ENCODE results near the gene AMFR. TPM values are rescaled to one million over a fixed set of nuclear protein-coding genes. Genes with fewer than 3 reads are reported as not detected.

Gene AMFR
- total RNA-seq, 4 donors from 2014 or later = 126 to 215 (median 162) TPM

DNA sequence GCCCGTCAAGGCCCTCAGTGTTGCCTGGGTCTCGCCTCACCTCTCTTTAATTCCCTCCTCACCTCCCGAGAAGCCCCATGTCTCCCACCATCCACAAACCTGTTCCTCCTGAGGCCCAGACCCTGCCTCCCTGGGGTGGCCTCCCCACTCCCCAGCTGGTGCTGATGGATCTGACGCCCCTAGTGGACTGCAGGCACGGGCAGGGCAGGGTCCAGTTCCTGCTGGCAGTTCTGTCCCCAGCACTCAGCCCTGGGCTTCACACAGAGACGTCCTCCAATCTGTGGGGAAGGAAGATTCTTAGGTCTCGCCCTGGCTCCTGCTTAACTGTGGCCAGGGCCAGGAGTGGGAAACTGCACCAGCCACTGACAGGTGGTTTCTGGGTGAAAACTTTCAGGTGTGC is 108.8 kb downstream of the AMFR start:
- TF ChIP-seq CTCF (IDR thresholded peaks at IDR 0.05) = no peak
- DNase-seq (ENCODE audit: low spot score) (no peak), ATAC-seq (ENCODE audit: low FRiP score) (no peak)

- DNase-seq (ENCODE audit: low spot score) (no peak), ATAC-seq (ENCODE audit: low FRiP score) (no peak)
- TF ChIP-seq CTCF (IDR thresholded peaks at IDR 0.05) = no peak
Measured at GRCh38 chr16:56315955-56316354, 109.4 kb downstream of the AMFR start.

GRCh38 chr16:56314244-56314850 is 111.0 kb downstream of the AMFR start:
- TF ChIP-seq CTCF (IDR thresholded peaks at IDR 0.05) = no peak
- no peak for ATAC-seq (ENCODE audit: low FRiP score)
- no peak for DNase-seq (ENCODE audit: low spot score)

DNA sequence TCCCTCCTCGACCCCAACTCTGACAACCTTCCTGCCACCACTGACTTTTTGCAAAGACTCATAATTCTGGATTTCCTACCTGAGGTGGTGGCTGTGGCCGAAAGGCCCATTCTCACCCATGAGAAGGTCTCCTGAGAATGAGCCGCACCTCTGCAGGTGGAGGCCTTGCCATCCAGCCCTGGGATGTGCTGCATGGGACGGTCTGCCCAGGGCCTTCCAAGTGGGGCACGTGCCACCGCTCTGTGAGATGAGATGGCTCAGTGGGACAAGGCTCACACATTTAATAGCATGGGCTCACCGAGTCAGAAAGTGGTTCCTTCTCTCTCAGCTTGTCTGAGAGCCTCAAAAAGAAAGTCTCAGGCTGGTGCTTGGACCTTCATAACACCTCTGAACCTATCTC is 112.8 kb downstream of the AMFR start:
- ATAC-seq (ENCODE audit: low FRiP score) = no peak
- no peak for TF ChIP-seq CTCF (IDR thresholded peaks at IDR 0.05)
- no peak for DNase-seq (ENCODE audit: low spot score)

DNA sequence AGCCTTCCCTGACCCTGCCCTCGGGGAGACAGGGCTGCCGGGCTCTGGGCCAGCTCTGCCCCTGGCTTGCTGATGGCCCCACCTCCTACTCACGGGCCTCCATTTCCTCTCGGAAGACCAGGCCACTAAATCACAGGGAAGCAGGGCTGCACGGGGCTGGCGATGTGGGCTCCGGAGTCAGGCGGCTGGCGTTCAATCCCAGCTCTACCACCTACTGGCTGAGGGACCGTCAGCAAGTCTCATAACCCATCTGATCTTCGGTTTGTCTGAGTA is 113.4 kb downstream of the AMFR start:
- ATAC-seq (ENCODE audit: low FRiP score) (no peak), DNase-seq (ENCODE audit: low spot score) (no peak)
- no peak for TF ChIP-seq CTCF (IDR thresholded peaks at IDR 0.05)

Other genes starting within 250 kb of the AMFR start
- gene GNAO1, start 234.1 kb downstream of the AMFR start, total RNA-seq = 1 to 10 TPM; 1.4 to 2.6 (median 2.3) TPM
- gene NUDT21, start 25.8 kb upstream of the AMFR start, total RNA-seq = 10 to 100 TPM; 41.6 to 53.4 (median 46.0) TPM
- 10 to 100 TPM; 19.1 to 58.2 (median 30.9) TPM for gene OGFOD1, start 26.0 kb upstream of the AMFR start, total RNA-seq
- 10 to 100 TPM; 21.9 to 51.9 (median 37.5) TPM for gene BBS2, start 94.5 kb upstream of the AMFR start, total RNA-seq
- gene MT4, start 139.5 kb upstream of the AMFR start, total RNA-seq = not detected
- gene MT3, start 164.0 kb upstream of the AMFR start, total RNA-seq = not detected
- 1,000 to 10,000 TPM in 2 of 4 donors, 100 to 1,000 TPM in 2; 301 to 1,668 (median 935) TPM for gene MT2A, start 183.0 kb upstream of the AMFR start, total RNA-seq
- gene MT1E, start 200.2 kb upstream of the AMFR start, total RNA-seq = 1,000 to 10,000 TPM in 2 of 4 donors, 100 to 1,000 TPM in 2; 386 to 3,925 (median 1,028) TPM
- gene MT1M, start 207.1 kb upstream of the AMFR start, total RNA-seq = 100 to 1,000 TPM in 2 of 4 donors, 10 to 100 TPM in 2; 43.1 to 339 (median 186) TPM
- gene MT1A, start 213.1 kb upstream of the AMFR start, total RNA-seq = 1,000 to 10,000 TPM in 1 of 4 donors, 100 to 1,000 TPM in 2, 10 to 100 TPM in 1; 88.4 to 1,854 (median 643) TPM
- not detected for gene MT1B, start 226.3 kb upstream of the AMFR start, total RNA-seq
- gene MT1F, start 232.4 kb upstream of the AMFR start, total RNA-seq = 100 to 1,000 TPM in 1 of 4 donors, 10 to 100 TPM in 2, 1 to 10 TPM in 1; 9.8 to 199 (median 43.6) TPM
- 1,000 to 10,000 TPM in 1 of 4 donors, 100 to 1,000 TPM in 1, 10 to 100 TPM in 2; 31.4 to 1,270 (median 197) TPM for gene MT1G, start 242.5 kb upstream of the AMFR start, total RNA-seq
- 10 to 100 TPM in 2 of 4 donors, not detected in 2; 11.9 to 23.3 TPM for gene MT1H, start 244.3 kb upstream of the AMFR start, total RNA-seq